Calu3 (cell line): ENCODE data around the gene SLC38A11. TPM values are rescaled to one million over a fixed set of nuclear protein-coding genes. Genes with fewer than 3 reads are reported as not detected.

Experiments
- BruUV-seq: library from RNA; stranded (reverse); fragments of 400-500 nt; replicated peaks from 2 replicates; lab custom pipeline; 2021; lab: Mats Ljungman, UMichigan
- CTCF ChIA-PET: fragments of 300-600 bp; sonication (Branson Sonifier 250); formaldehyde crosslinking; loops from one replicate; lab custom pipeline; 2022; ENCODE audit warnings: antibody characterized with exemption; lab: Charles Lee
- DNase-seq: peaks from one replicate; pipeline ENCODE4 v3.0.0; 2022
- H3K27ac Mint-ChIP-seq: one replicate; pipeline ENCODE4 v1.8.0; 2022; ENCODE audit warnings: mixed read lengths; ENCODE audit not compliant: unreplicated experiment
- H3K27me3 Mint-ChIP-seq: one replicate; pipeline ENCODE4 v1.8.0; 2022; ENCODE audit warnings: mixed read lengths; ENCODE audit not compliant: unreplicated experiment
- H3K36me3 Mint-ChIP-seq: one replicate; pipeline ENCODE4 v1.8.0; 2022; ENCODE audit warnings: mild to moderate bottlenecking, moderate library complexity, mixed read lengths; ENCODE audit not compliant: insufficient read depth, unreplicated experiment
- H3K4me1 Mint-ChIP-seq: one replicate; pipeline ENCODE4 v1.8.0; 2022; ENCODE audit warnings: mild to moderate bottlenecking, low read depth, mixed read lengths; ENCODE audit not compliant: unreplicated experiment
- H3K4me3 Mint-ChIP-seq: one replicate; pipeline ENCODE4 v1.8.0; 2022; ENCODE audit warnings: mild to moderate bottlenecking, low read depth, moderate library complexity, mixed read lengths; ENCODE audit not compliant: unreplicated experiment
- H3K9me3 Mint-ChIP-seq: one replicate; pipeline ENCODE4 v1.8.0; 2022; ENCODE audit warnings: low read depth, mixed read lengths; ENCODE audit not compliant: unreplicated experiment
- intact Hi-C: fragments of 100-400 bp; cut with micrococcal nuclease; formaldehyde crosslinking; loops from one replicate; pipeline ENCODE4 v1.10.0; 2022; ENCODE audit not compliant: unreplicated experiment
- total RNA-seq: library from RNA; stranded (reverse); gene quantifications from 2 replicates; pipeline ENCODE4 v1.2.3, GENCODE V29; 2022
- TF ChIP-seq, protein P1 (sequence below): fragments of 200-600 bp; IDR thresholded peaks from one replicate; pipeline ENCODE4 v1.8.0; 2022; ENCODE audit warnings: antibody characterized with exemption; ENCODE audit not compliant: unreplicated experiment

Gene SLC38A11
- total RNA-seq, 1 experiment from 2014 or later, result 0.57 TPM

DNA sequence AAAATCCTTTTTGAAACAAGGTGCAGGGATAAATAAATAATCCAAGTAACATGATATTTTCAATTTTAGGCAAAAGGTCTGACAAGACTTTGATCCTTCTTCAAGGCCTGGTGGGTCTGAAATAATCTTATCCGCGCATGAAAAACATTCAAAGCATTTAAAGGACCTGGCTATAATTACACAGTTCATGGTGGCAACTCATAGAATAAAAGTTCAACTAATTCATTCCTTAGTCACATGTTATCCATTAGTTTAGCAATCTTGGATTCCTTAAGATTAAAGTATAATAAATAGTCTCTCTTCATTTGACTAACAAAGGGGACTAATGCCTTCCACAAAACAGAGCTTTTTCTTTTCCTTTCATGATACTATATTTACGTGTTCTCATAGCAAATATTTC is 21.0 kb upstream of the SLC38A11 start:
- no peak overlapping the region for H3K4me3 Mint-ChIP-seq
- no peaks in the 10 kb centered on the region for H3K27me3 Mint-ChIP-seq
- CTCF ChIA-PET, result no interaction called here
- TF ChIP-seq, protein P1, sequence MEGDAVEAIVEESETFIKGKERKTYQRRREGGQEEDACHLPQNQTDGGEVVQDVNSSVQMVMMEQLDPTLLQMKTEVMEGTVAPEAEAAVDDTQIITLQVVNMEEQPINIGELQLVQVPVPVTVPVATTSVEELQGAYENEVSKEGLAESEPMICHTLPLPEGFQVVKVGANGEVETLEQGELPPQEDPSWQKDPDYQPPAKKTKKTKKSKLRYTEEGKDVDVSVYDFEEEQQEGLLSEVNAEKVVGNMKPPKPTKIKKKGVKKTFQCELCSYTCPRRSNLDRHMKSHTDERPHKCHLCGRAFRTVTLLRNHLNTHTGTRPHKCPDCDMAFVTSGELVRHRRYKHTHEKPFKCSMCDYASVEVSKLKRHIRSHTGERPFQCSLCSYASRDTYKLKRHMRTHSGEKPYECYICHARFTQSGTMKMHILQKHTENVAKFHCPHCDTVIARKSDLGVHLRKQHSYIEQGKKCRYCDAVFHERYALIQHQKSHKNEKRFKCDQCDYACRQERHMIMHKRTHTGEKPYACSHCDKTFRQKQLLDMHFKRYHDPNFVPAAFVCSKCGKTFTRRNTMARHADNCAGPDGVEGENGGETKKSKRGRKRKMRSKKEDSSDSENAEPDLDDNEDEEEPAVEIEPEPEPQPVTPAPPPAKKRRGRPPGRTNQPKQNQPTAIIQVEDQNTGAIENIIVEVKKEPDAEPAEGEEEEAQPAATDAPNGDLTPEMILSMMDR, result no peak
- intact Hi-C loops, result no loop called here
- no TSS peak for BruUV-seq
- no peaks in the 10 kb centered on the region for H3K36me3 Mint-ChIP-seq
- DNase-seq, result no peak
- peaks cover 13% of the 10 kb centered on the region for H3K4me1 Mint-ChIP-seq
- H3K27ac Mint-ChIP-seq, result no peak overlapping the region
- no peaks in the 10 kb centered on the region for H3K9me3 Mint-ChIP-seq

DNA sequence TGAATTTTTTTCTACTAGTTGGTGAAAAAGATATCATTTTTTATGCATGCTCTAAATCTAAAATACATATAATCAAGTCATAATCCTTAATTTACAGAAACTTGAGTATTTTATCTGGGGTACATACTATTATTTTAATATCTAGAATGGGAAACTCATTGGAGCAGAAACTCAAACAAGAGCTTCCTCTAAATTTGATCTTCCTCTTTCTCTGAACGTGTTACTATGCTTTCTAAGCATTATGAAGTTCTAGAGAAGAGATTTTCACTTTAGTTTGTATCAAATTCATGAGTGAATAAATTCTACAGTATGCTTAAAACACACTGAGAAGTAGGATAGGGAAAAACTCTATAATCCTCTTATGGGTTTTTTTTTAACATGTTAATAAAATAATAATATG is 20.6 kb upstream of the SLC38A11 start:
- no peak for DNase-seq
- intact Hi-C loops, result no loop called here
- BruUV-seq, result no TSS peak
- Mint-ChIP-seq H3K36me3 (no peaks in the 10 kb centered on the region), H3K9me3 (no peaks in the 10 kb centered on the region), H3K27ac (no peak overlapping the region), H3K4me3 (no peak overlapping the region), H3K4me1 (peaks cover 11% of the 10 kb centered on the region), H3K27me3 (no peaks in the 10 kb centered on the region)
- CTCF ChIA-PET, result no interaction called here
- TF ChIP-seq, protein P1, result no peak

DNA sequence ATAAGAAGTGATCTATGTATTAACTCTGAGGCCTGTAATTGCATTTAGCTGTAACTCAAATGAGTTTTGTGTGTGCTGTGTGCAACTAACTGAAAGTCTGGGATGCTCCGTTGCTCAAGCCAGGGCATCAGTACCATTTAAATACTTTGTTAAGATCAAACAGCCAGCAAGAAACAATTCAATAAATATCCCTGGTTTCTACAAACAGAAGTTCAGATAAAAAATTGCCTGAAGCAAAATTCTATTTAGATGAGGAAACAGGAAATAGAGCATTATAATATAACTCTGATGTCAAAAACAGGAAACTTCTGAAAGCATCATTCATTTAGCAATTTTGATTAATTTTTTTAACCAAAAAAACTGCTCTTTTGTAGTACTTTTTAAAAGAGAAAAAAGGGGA is 18.9 kb upstream of the SLC38A11 start:
- no peaks in the 10 kb centered on the region for H3K27me3 Mint-ChIP-seq
- no peaks in the 10 kb centered on the region for H3K36me3 Mint-ChIP-seq
- CTCF ChIA-PET, result no interaction called here
- BruUV-seq, result no TSS peak
- H3K4me1 Mint-ChIP-seq, result no peaks in the 10 kb centered on the region
- no peak for DNase-seq
- H3K4me3 Mint-ChIP-seq, result no peak overlapping the region
- H3K9me3 Mint-ChIP-seq, result peaks cover 1% of the 10 kb centered on the region
- TF ChIP-seq, protein P1, result no peak
- no peak overlapping the region for H3K27ac Mint-ChIP-seq
- intact Hi-C loops, result no loop called here

DNA sequence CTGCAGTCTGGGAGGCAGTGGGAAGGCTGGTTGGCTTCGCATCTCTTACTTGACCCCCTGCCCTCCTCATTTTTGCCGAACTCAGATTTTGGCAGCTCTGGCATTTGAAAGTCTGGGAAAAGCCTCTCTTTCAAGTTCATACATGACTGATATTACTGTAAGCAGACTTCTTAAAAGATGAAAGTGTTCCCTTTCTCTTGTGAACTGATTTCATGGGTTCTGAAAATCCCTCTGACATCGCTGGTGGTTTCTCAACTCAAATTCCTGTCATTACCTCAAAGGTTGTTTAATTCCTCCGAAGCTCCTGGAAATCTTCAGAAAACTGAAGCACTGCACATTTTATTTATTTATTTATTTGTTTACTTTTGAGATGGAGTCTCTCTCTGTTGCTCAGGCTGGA is 16.9 kb upstream of the SLC38A11 start:
- TF ChIP-seq, protein P1, result no peak

More for the DNA sequence above, 16.9 kb upstream of the SLC38A11 start:
- Mint-ChIP-seq H3K4me3 (no peak overlapping the region), H3K4me1 (peaks cover 8% of the 10 kb centered on the region), H3K9me3 (peaks cover 6% of the 10 kb centered on the region), H3K27me3 (no peaks in the 10 kb centered on the region), H3K27ac (no peak overlapping the region), H3K36me3 (no peaks in the 10 kb centered on the region)
- DNase-seq, result no peak
- intact Hi-C loops, result no loop called here
- CTCF ChIA-PET, result no interaction called here
- BruUV-seq, result no TSS peak
